Trophoblast cell (in vitro differentiated cells and primary cell): ENCODE measurements around the gene UCN2.

Experiments used
- DNase-seq, 2 donors: peaks; one replicate each; pipeline ENCODE4 v3.0.0-alpha.2; 2016
- H2AFZ ChIP-seq: 2 replicates; pipeline ENCODE4 v1.6.1; 2013; ENCODE audit warnings: low read length, moderate library complexity, mild to moderate bottlenecking; ENCODE audit not compliant: insufficient read depth, poor library complexity
- H2AK5ac ChIP-seq: 2 replicates; pipeline ENCODE4 v1.6.1; 2013; ENCODE audit warnings: mild to moderate bottlenecking, low read length
- H2BK120ac ChIP-seq: 2 replicates; pipeline ENCODE4 v1.6.1; 2013; ENCODE audit warnings: low read length, mild to moderate bottlenecking, moderate library complexity; ENCODE audit not compliant: insufficient read depth, poor library complexity
- H2BK12ac ChIP-seq: 2 replicates; pipeline ENCODE4 v1.6.1; 2013; ENCODE audit warnings: mild to moderate bottlenecking, low read length, moderate library complexity
- H2BK5ac ChIP-seq: 2 replicates; pipeline ENCODE4 v1.6.1; 2013; ENCODE audit warnings: low read length, low read depth, moderate library complexity, mild to moderate bottlenecking; ENCODE audit not compliant: poor library complexity
- H3K14ac ChIP-seq: 2 replicates; pipeline ENCODE4 v1.6.1; 2013; ENCODE audit warnings: mild to moderate bottlenecking, low read length
- H3K18ac ChIP-seq: 2 replicates; pipeline ENCODE4 v1.6.1; 2013; ENCODE audit warnings: mild to moderate bottlenecking, low read length
- H3K23ac ChIP-seq: 2 replicates; pipeline ENCODE4 v1.6.1; 2013; ENCODE audit warnings: low read length
- H3K27ac ChIP-seq: 2 replicates; pipeline ENCODE4 v1.5.1; 2013; ENCODE audit warnings: low read depth, mild to moderate bottlenecking, inconsistent platforms, low read length, moderate library complexity
- H3K27me3 ChIP-seq: 2 replicates; pipeline ENCODE4 v1.6.1; 2013; ENCODE audit warnings: inconsistent platforms, mild to moderate bottlenecking, low read length, moderate library complexity; ENCODE audit not compliant: insufficient read depth
- H3K36me3 ChIP-seq, 2 experiments: 1 replicate in 1 of 2; 2 replicates in 1 of 2; pipeline ENCODE4 v1.6.1; 2013; ENCODE audit warnings: low read length in 2 of 2, mild to moderate bottlenecking in 2 of 2, moderate library complexity in 1 of 2; ENCODE audit not compliant: insufficient read depth in 2 of 2, control insufficient read depth in 1 of 2
- H3K4ac ChIP-seq: 2 replicates; pipeline ENCODE4 v1.6.1; 2013; ENCODE audit warnings: low read depth, mild to moderate bottlenecking, low read length, moderate library complexity
- H3K4me1 ChIP-seq, 2 experiments: 1 replicate in 1 of 2; 2 replicates in 1 of 2; pipeline ENCODE4 v1.6.1; 2013; ENCODE audit warnings: low read length in 2 of 2, mild to moderate bottlenecking in 2 of 2, moderate library complexity in 1 of 2; ENCODE audit not compliant: insufficient read depth in 2 of 2, control insufficient read depth in 1 of 2
- H3K4me2 ChIP-seq: 2 replicates; pipeline ENCODE4 v1.6.1; 2013; ENCODE audit warnings: inconsistent platforms, mild to moderate bottlenecking, low read length, moderate library complexity
- H3K4me3 ChIP-seq: 2 replicates; pipeline ENCODE4 v1.5.1; 2013; ENCODE audit warnings: mild to moderate bottlenecking, low read depth, low read length, inconsistent platforms
- H3K79me1 ChIP-seq: one replicate; pipeline ENCODE4 v1.6.1; 2013; ENCODE audit warnings: low read length
- H3K79me2 ChIP-seq: 2 replicates; pipeline ENCODE4 v1.6.1; 2013; ENCODE audit warnings: low read length, mild to moderate bottlenecking; ENCODE audit not compliant: control insufficient read depth, insufficient read depth, poor library complexity
- H3K9ac ChIP-seq: 2 replicates; pipeline ENCODE4 v1.6.1; 2013; ENCODE audit warnings: mild to moderate bottlenecking, low read length
- H3K9me3 ChIP-seq: 2 replicates; pipeline ENCODE4 v1.6.1; 2013; ENCODE audit warnings: low read depth, mild to moderate bottlenecking, control low read depth, inconsistent platforms, low read length; ENCODE audit not compliant: insufficient read depth
- H4K12ac ChIP-seq: 2 replicates; pipeline ENCODE4 v1.6.1; 2013; ENCODE audit warnings: low read depth, mild to moderate bottlenecking, low read length, moderate library complexity
- H4K8ac ChIP-seq: 2 replicates; pipeline ENCODE4 v1.6.1; 2013; ENCODE audit warnings: low read depth, mild to moderate bottlenecking, low read length, moderate library complexity
- H4K91ac ChIP-seq: one replicate; pipeline ENCODE4 v1.6.1; 2013; ENCODE audit warnings: low read depth, mild to moderate bottlenecking, low read length, moderate library complexity
- WGBS: extraction: QIAGEN DNeasy Blood & Tissue Kit; methylation state at CpG from one replicate; pipeline ENCODE4 v1.1.7; 2013; ENCODE audit warnings: missing lambda C conversion rate; ENCODE audit not compliant: insufficient read length, insufficient coverage; ENCODE audit errors: extremely low coverage; 5-methylcytosine and 5-hydroxymethylcytosine counted together

The UCN2 gene

GRCh38 chr3:48576647-48577046, 13.1 kb upstream of the UCN2 start:
- H3K4me3 ChIP-seq = no peak overlapping the region
- H3K14ac ChIP-seq = no peak overlapping the region
- H3K79me1 ChIP-seq = no peaks in the 10 kb centered on the region
- WGBS = no CpG with 5 or more reads among the region's 4 CpGs
- H3K27me3 ChIP-seq = no peaks in the 10 kb centered on the region
- H3K4me2 ChIP-seq = no peak overlapping the region
- H2AK5ac ChIP-seq = no peak overlapping the region
- H4K8ac ChIP-seq = no peak overlapping the region
- H3K27ac ChIP-seq = no peak overlapping the region
- no peak for DNase-seq
- no peak overlapping the region for H3K18ac ChIP-seq
- no peak overlapping the region for H3K9ac ChIP-seq
- no peak overlapping the region for H2BK5ac ChIP-seq
- H4K12ac ChIP-seq = no peak overlapping the region
- no peaks in the 10 kb centered on the region for H3K4me1 ChIP-seq
- H3K79me2 ChIP-seq = no peaks in the 10 kb centered on the region
- peaks cover 53 to 64% of the 10 kb centered on the region in 2 experiments for H3K36me3 ChIP-seq
- H4K91ac ChIP-seq = no peak overlapping the region
- no peak overlapping the region for H2BK12ac ChIP-seq
- no peak overlapping the region for H2AFZ ChIP-seq
- H3K23ac ChIP-seq = no peak overlapping the region
- no peak overlapping the region for H3K4ac ChIP-seq
- no peak overlapping the region for H2BK120ac ChIP-seq
- H3K9me3 ChIP-seq = no peaks in the 10 kb centered on the region

DNA sequence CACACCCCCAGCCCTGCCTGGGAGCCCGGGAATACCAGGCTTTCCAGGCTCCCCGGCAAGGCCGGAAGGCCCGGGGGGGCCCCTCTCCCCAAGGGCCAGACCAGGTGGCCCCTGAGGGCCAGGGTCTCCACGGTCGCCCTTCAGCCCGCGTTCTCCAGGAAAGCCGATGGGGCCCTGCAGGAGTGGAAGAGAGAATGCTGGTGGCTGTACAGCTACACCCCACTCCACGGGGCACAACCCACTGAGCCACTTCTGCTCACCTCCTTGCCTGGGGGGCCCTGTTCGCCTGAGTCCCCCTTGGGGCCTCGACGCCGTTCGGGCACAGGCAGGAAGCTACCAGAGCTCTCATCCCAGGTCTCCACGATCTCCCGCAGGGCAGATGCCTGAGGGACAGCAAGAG, 11.8 kb upstream of the UCN2 start:
- Histone ChIP-seq H4K12ac (no peak overlapping the region), H3K36me3 (peaks cover 55 to 59% of the 10 kb centered on the region in 2 experiments), H3K27me3 (no peaks in the 10 kb centered on the region), H3K9me3 (no peaks in the 10 kb centered on the region), H3K27ac (no peak overlapping the region), H4K8ac (no peak overlapping the region), H2BK5ac (no peak overlapping the region), H3K4ac (no peak overlapping the region), H3K4me2 (no peak overlapping the region), H4K91ac (no peak overlapping the region), H2BK120ac (no peak overlapping the region), H3K23ac (no peak overlapping the region), H3K4me1 (no peaks in the 10 kb centered on the region), H3K14ac (no peak overlapping the region), H3K9ac (no peak overlapping the region), H3K79me1 (no peaks in the 10 kb centered on the region), H3K79me2 (no peaks in the 10 kb centered on the region), H2AK5ac (no peak overlapping the region), H2AFZ (no peak overlapping the region), H3K4me3 (no peak overlapping the region), H2BK12ac (no peak overlapping the region), H3K18ac (no peak overlapping the region)
- WGBS = no CpG with 5 or more reads among the region's 17 CpGs
- DNase-seq = no peak

GRCh38 chr3:48573973-48574585, 10.5 kb upstream of the UCN2 start:
- Histone ChIP-seq H4K91ac (no peak overlapping the region), H3K23ac (no peak overlapping the region), H3K18ac (no peak overlapping the region), H2AFZ (no peak overlapping the region), H2BK120ac (no peak overlapping the region), H2BK12ac (no peak overlapping the region), H3K79me2 (no peaks in the 10 kb centered on the region), H4K8ac (no peak overlapping the region), H3K36me3 (peaks cover 52 to 56% of the 10 kb centered on the region in 2 experiments), H3K79me1 (no peaks in the 10 kb centered on the region), H2AK5ac (no peak overlapping the region), H4K12ac (no peak overlapping the region), H2BK5ac (no peak overlapping the region), H3K4me1 (no peaks in the 10 kb centered on the region), H3K4me3 (no peak overlapping the region), H3K9ac (no peak overlapping the region), H3K27me3 (no peaks in the 10 kb centered on the region), H3K27ac (no peak overlapping the region), H3K14ac (no peak overlapping the region), H3K4ac (no peak overlapping the region), H3K4me2 (no peak overlapping the region), H3K9me3 (no peaks in the 10 kb centered on the region)
- DNase-seq = no peak
- no CpG with 5 or more reads among the region's 10 CpGs for WGBS

- H3K27me3 ChIP-seq = no peaks in the 10 kb centered on the region
- no peaks in the 10 kb centered on the region for H3K9me3 ChIP-seq
- no peaks in the 10 kb centered on the region for H3K79me1 ChIP-seq
- no peak overlapping the region for H3K14ac ChIP-seq
- no peak overlapping the region for H2AFZ ChIP-seq
- H2BK5ac ChIP-seq = no peak overlapping the region
- H3K79me2 ChIP-seq = no peaks in the 10 kb centered on the region
- no peak overlapping the region for H3K4me2 ChIP-seq
- H3K4ac ChIP-seq = no peak overlapping the region
- no peaks in the 10 kb centered on the region for H3K4me1 ChIP-seq
- H4K12ac ChIP-seq = no peak overlapping the region
- H3K36me3 ChIP-seq = peaks cover 51 to 53% of the 10 kb centered on the region in 2 experiments
- H3K18ac ChIP-seq = no peak overlapping the region
- no peak overlapping the region for H3K9ac ChIP-seq
- no peak overlapping the region for H2BK120ac ChIP-seq
- no peak overlapping the region for H2AK5ac ChIP-seq
- no peak overlapping the region for H4K91ac ChIP-seq
- no peak overlapping the region for H3K27ac ChIP-seq
- no peak overlapping the region for H3K23ac ChIP-seq
- no peak overlapping the region for H3K4me3 ChIP-seq
- no peak overlapping the region for H2BK12ac ChIP-seq
- no CpG with 5 or more reads among the region's 7 CpGs for WGBS
- DNase-seq = no peak
- no peak overlapping the region for H4K8ac ChIP-seq
These were observed 8.9 kb upstream of the UCN2 start for GRCh38 chr3:48572517-48572916.
